ENCODE data around the gene UGT2A3.

GRCh38 chr4:68951806-68952585, 392 bp upstream of the UGT2A3 start:
- TF ChIP-seq EP300 (IDR thresholded peaks at IDR 0.05) (no peak), CTCF (IDR thresholded peaks at IDR 0.05) (no peak)

All from sigmoid colon (tissue), 4 donors.